Measurements from ENCODE around the gene S100A10.

- no peak for TF ChIP-seq POLR2A (IDR thresholded peaks at IDR 0.05)
- TF ChIP-seq, protein P1, sequence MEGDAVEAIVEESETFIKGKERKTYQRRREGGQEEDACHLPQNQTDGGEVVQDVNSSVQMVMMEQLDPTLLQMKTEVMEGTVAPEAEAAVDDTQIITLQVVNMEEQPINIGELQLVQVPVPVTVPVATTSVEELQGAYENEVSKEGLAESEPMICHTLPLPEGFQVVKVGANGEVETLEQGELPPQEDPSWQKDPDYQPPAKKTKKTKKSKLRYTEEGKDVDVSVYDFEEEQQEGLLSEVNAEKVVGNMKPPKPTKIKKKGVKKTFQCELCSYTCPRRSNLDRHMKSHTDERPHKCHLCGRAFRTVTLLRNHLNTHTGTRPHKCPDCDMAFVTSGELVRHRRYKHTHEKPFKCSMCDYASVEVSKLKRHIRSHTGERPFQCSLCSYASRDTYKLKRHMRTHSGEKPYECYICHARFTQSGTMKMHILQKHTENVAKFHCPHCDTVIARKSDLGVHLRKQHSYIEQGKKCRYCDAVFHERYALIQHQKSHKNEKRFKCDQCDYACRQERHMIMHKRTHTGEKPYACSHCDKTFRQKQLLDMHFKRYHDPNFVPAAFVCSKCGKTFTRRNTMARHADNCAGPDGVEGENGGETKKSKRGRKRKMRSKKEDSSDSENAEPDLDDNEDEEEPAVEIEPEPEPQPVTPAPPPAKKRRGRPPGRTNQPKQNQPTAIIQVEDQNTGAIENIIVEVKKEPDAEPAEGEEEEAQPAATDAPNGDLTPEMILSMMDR (IDR thresholded peaks at IDR 0.05) = no peak
Measured at GRCh38 chr1:152029144-152029928, 35.7 kb upstream of the S100A10 start.

All from body of pancreas (tissue), 4 donors.